ENCODE data around the gene CP.

GRCh38 chr3:149221783-149222517, at the start of gene CP:
- no peak for TF ChIP-seq CTCF (IDR thresholded peaks at IDR 0.05; ENCODE audit: low read depth, low read length, missing input control)
- peak; percentile 82 for TF ChIP-seq REST (IDR thresholded peaks at IDR 0.05)
- peak in 1 of 2 donors; percentile 63 for TF ChIP-seq GABPA (IDR thresholded peaks at IDR 0.05 in 1 of 2, conservative IDR thresholded peaks at IDR 0.05 in 1 of 2)
- TF ChIP-seq SP1 (IDR thresholded peaks at IDR 0.05): peak; percentile 87
- peak; percentile 85 for TF ChIP-seq MAX (IDR thresholded peaks at IDR 0.05)
- TF ChIP-seq YY1 (IDR thresholded peaks at IDR 0.05): peak; percentile 70
- peak; percentile 98 for TF ChIP-seq TAF1 (conservative IDR thresholded peaks at IDR 0.05)
- TF ChIP-seq RAD21 (IDR thresholded peaks at IDR 0.05): peak; percentile 41 to 43
- peak; percentile 90 for TF ChIP-seq ZBTB33 (IDR thresholded peaks at IDR 0.05)
- no peak for TF ChIP-seq ATF3 (IDR thresholded peaks at IDR 0.05)
- TF ChIP-seq JUND (IDR thresholded peaks at IDR 0.05): peak; percentile 34 to 81

Measured in liver (tissue), 3 donors.